Stimulated activated CD8-positive, alpha-beta memory T cell treated with anti-CD3 and anti-CD28 coated beads, Interleukin-7, amount 100 ng/mL, for 4 hours (primary cell): ENCODE data around the gene PPARA.

Source experiments
- DNase-seq, 2 donors: peaks; one replicate each; pipeline ENCODE4 v3.0.0-alpha.2; 2020; ENCODE audit warnings: low read depth in 2 of 2

PPARA gene

GRCh38 chr22:46150034-46150654, at the start of gene PPARA:
Gene PPARA (plus strand): TSS chr22:46150526. CDS start chr22:46198384, 47,858 bp downstream.
- DNase-seq, result peak; percentile 51 to 85

GRCh38 chr22:46102159-46102558, 48.2 kb upstream of the PPARA start:
- no peak for DNase-seq

GRCh38 chr22:46102752-46103151, 47.6 kb upstream of the PPARA start:
- DNase-seq, result no peak

GRCh38 chr22:46103181-46103580, 47.1 kb upstream of the PPARA start:
- DNase-seq, result no peak

- DNase-seq, result no peak
These were observed 46.7 kb upstream of the PPARA start for GRCh38 chr22:46103664-46104063.

- DNase-seq, result no peak
These were observed 46.0 kb upstream of the PPARA start for GRCh38 chr22:46104170-46104880.

- DNase-seq, result no peak
These were observed 45.3 kb upstream of the PPARA start for GRCh38 chr22:46104881-46105493.

- DNase-seq, result no peak
These were observed 44.6 kb upstream of the PPARA start for GRCh38 chr22:46105494-46106278.

GRCh38 chr22:46106279-46107022, 43.9 kb upstream of the PPARA start:
- no peak for DNase-seq

GRCh38 chr22:46107089-46107664, 43.1 kb upstream of the PPARA start:
- DNase-seq, result no peak

- DNase-seq, result no peak
These were observed 42.4 kb upstream of the PPARA start for GRCh38 chr22:46107753-46108563.

- no peak for DNase-seq
These were observed 41.5 kb upstream of the PPARA start for GRCh38 chr22:46108564-46109473.

- no peak for DNase-seq
These were observed 40.8 kb upstream of the PPARA start for GRCh38 chr22:46109474-46110003.

GRCh38 chr22:46110215-46110614, 40.1 kb upstream of the PPARA start:
- no peak for DNase-seq

- no peak for DNase-seq
These were observed 38.5 kb upstream of the PPARA start for GRCh38 chr22:46111645-46112306.

- no peak for DNase-seq
These were observed 37.9 kb upstream of the PPARA start for GRCh38 chr22:46112405-46112804.

GRCh38 chr22:46113110-46113909, 37.0 kb upstream of the PPARA start:
- no peak for DNase-seq
